Measurements from ENCODE around the gene RNF212.

GRCh38 chr4:1072830-1073446, 40.4 kb downstream of the RNF212 start:
- peak; percentile 27 to 65 (median 41) for TF ChIP-seq CTCF (IDR thresholded peaks at IDR 0.05)
- TF ChIP-seq POLR2A (IDR thresholded peaks at IDR 0.05) = no peak

All from uterus (tissue), 2 donors.